GM23338 (cell line): ENCODE measurements around the gene ZNF212. TPM values are rescaled to one million over a fixed set of nuclear protein-coding genes. Genes with fewer than 3 reads are reported as not detected.

ENCODE experiments used
- ATAC-seq: fragments of 200-7000 bp; cut with Tn5 transposase; 3 replicates; pipeline ENCODE4 v1.9.1; 2020
- DNase-seq: peaks from one replicate; pipeline ENCODE4 v3.0.0-alpha.2; 2015; ENCODE audit warnings: low spot score
- H2AFZ ChIP-seq: fragments of 200-600 bp; sonication (generic); 2 replicates; pipeline ENCODE4 v1.8.0; 2016; ENCODE audit warnings: antibody characterized with exemption, mild to moderate bottlenecking, moderate library complexity
- H3F3A ChIP-seq: fragments of 200-600 bp; sonication (generic); replicated peaks from 2 replicates; pipeline ENCODE4 v1.8.0; 2017; ENCODE audit warnings: antibody characterized with exemption, mixed run types, low read depth
- H3K27ac ChIP-seq: fragments of 200-600 bp; sonication (generic); 2 replicates; pipeline ENCODE4 v1.6.1; 2016; ENCODE audit warnings: low read depth
- H3K27me3 ChIP-seq: fragments of 200-600 bp; sonication (generic); 2 replicates; pipeline ENCODE4 v1.8.0; 2016; ENCODE audit warnings: mild to moderate bottlenecking, mixed run types, moderate library complexity; ENCODE audit not compliant: insufficient read depth
- H3K36me3 ChIP-seq: fragments of 200-600 bp; sonication (generic); 2 replicates; pipeline ENCODE4 v1.8.0; 2016; ENCODE audit warnings: mild to moderate bottlenecking; ENCODE audit not compliant: insufficient read depth
- H3K4me1 ChIP-seq: fragments of 200-600 bp; sonication (generic); 2 replicates; pipeline ENCODE4 v1.8.0; 2016; ENCODE audit warnings: mild to moderate bottlenecking, moderate library complexity; ENCODE audit not compliant: insufficient read depth
- H3K4me2 ChIP-seq: fragments of 200-600 bp; sonication (generic); 2 replicates; pipeline ENCODE4 v1.7.1; 2017; ENCODE audit warnings: mixed run types
- H3K4me3 ChIP-seq: fragments of 200-600 bp; sonication (generic); 2 replicates; pipeline ENCODE4 v1.6.1; 2016; ENCODE audit warnings: mixed run types
- H3K79me2 ChIP-seq: fragments of 200-600 bp; sonication (generic); replicated peaks from 2 replicates; pipeline ENCODE4 v1.8.0; 2017; ENCODE audit warnings: mild to moderate bottlenecking; ENCODE audit not compliant: insufficient read depth
- H3K9me2 ChIP-seq: fragments of 200-600 bp; sonication (generic); 2 replicates; pipeline ENCODE4 v1.8.0; 2017; ENCODE audit not compliant: insufficient read depth
- H4K20me1 ChIP-seq: fragments of 200-600 bp; sonication (generic); replicated peaks from 2 replicates; pipeline ENCODE4 v1.8.0; 2017; ENCODE audit warnings: mild to moderate bottlenecking; ENCODE audit not compliant: insufficient read depth
- H3K27ac Mint-ChIP-seq: 2 replicates; pipeline ENCODE4 v1.8.0; 2020; ENCODE audit warnings: inconsistent platforms, mild to moderate bottlenecking, moderate library complexity, mixed read lengths
- H3K27me3 Mint-ChIP-seq: 3 replicates; pipeline ENCODE4 v1.8.0; 2022; ENCODE audit warnings: low read depth, mild to moderate bottlenecking, moderate library complexity, mixed read lengths, inconsistent platforms; ENCODE audit not compliant: insufficient read depth, poor library complexity
- H3K36me3 Mint-ChIP-seq: 3 replicates; pipeline ENCODE4 v1.8.0; 2021; ENCODE audit warnings: low read depth, mild to moderate bottlenecking, inconsistent platforms, moderate library complexity, mixed read lengths
- H3K4me1 Mint-ChIP-seq: 3 replicates; pipeline ENCODE4 v1.8.0; 2020; ENCODE audit warnings: mild to moderate bottlenecking, inconsistent platforms, mixed read lengths
- H3K4me3 Mint-ChIP-seq: 3 replicates; pipeline ENCODE4 v1.8.0; 2021; ENCODE audit warnings: moderate library complexity, mild to moderate bottlenecking, inconsistent platforms, mixed read lengths
- H3K9me3 Mint-ChIP-seq: 3 replicates; pipeline ENCODE4 v1.8.0; 2020; ENCODE audit warnings: moderate library complexity, mild to moderate bottlenecking, inconsistent platforms, mixed read lengths
- CREB1 ChIP-seq: fragments of 250-450 bp; sonication (Bioruptor Pico); IDR thresholded peaks from 2 replicates; pipeline ENCODE4 v1.5.0; 2020; ENCODE audit warnings: low read depth, mild to moderate bottlenecking, moderate library complexity
- JUNB ChIP-seq: IDR thresholded peaks from one replicate; pipeline ENCODE4 v1.6.1; 2016; ENCODE audit warnings: antibody characterized with exemption; ENCODE audit not compliant: unreplicated experiment
- NANOG ChIP-seq: IDR thresholded peaks from 2 replicates; pipeline ENCODE4 v1.6.1; 2016; ENCODE audit warnings: antibody characterized with exemption, borderline replicate concordance
- STAT1 ChIP-seq: IDR thresholded peaks from one replicate; pipeline ENCODE4 v1.6.1; 2016; ENCODE audit warnings: antibody characterized with exemption; ENCODE audit not compliant: unreplicated experiment
- ZNF331 ChIP-seq: fragments of 250-450 bp; sonication (Bioruptor Pico); IDR thresholded peaks from 2 replicates; pipeline ENCODE4 v1.5.0; 2020; ENCODE audit warnings: low read depth, mild to moderate bottlenecking, moderate library complexity
- polyA plus RNA-seq: library from polyadenylated mRNA; unstranded; fragments of >200 nt; fragmentation: Nextera tagmentation; extraction: Ambion mirVana; gene quantifications from 2 replicates; pipeline ENCODE4 v1.2.1, GENCODE V29; 2016
- total RNA-seq: library from RNA; depleted of rRNA; stranded (reverse); fragments of >200 nt; shearing (Covaris generic); gene quantifications from 2 replicates; pipeline ENCODE4 v1.2.3, GENCODE V29; 2014
- TF ChIP-seq, protein P1 (sequence below), 2 experiments: fragments of 200-600 bp in 1 of 2; sonication (generic) in 1 of 2; conservative IDR thresholded peaks; 2 replicates each; pipeline versions ENCODE4 v1.5.1 to v1.6.1; 2016 to 2017; ENCODE audit warnings: antibody characterized with exemption in 2 of 2, low read depth in 2 of 2, mild to moderate bottlenecking in 2 of 2, moderate library complexity in 1 of 2
- TF ChIP-seq, protein P2 (sequence below): IDR thresholded peaks from one replicate; pipeline ENCODE4 v1.6.1; 2018; ENCODE audit warnings: antibody characterized with exemption; ENCODE audit not compliant: unreplicated experiment
- TF ChIP-seq, protein P3 (sequence below): IDR thresholded peaks from 2 replicates; pipeline ENCODE4 v1.6.1; 2016; ENCODE audit warnings: antibody characterized with exemption

Gene ZNF212
- total and polyA plus RNA-seq, 2 experiments from 2014 or later = 10.8 to 18.9 TPM

DNA sequence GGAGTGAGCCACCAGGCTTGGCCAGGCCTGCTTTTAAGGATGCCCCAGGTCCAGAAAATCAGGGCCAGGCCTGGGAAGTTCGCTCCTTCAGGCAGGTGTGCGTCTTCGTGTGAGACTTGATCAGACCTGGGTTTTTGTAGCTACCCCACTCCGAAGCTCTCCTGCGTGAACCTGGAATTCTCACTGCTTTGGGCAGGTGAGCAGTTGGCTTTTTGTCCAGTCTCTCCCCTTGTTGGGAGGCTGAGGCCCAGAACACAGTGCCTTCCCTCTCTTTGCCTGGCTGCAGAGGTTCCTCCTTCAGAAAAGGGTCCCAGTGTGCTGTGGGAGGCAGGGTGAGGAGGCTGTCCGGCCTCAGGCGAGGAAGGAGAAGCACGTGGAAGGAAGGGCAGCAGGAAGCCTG is 49.8 kb downstream of the ZNF212 start:
- peaks cover 4% of the 10 kb centered on the region; the same call in 1 of the 2 replicates for H3K27me3 ChIP-seq
- no peak overlapping the region for H3K27ac ChIP-seq
- 0 out of 2 replicates have a peak, but pooled peaks cover 4% of the 10 kb centered on the region for H3F3A ChIP-seq
- peaks cover 27% of the 10 kb centered on the region for H3K4me1 Mint-ChIP-seq
- TF ChIP-seq ZNF331 = no peak
- TF ChIP-seq, protein P1, sequence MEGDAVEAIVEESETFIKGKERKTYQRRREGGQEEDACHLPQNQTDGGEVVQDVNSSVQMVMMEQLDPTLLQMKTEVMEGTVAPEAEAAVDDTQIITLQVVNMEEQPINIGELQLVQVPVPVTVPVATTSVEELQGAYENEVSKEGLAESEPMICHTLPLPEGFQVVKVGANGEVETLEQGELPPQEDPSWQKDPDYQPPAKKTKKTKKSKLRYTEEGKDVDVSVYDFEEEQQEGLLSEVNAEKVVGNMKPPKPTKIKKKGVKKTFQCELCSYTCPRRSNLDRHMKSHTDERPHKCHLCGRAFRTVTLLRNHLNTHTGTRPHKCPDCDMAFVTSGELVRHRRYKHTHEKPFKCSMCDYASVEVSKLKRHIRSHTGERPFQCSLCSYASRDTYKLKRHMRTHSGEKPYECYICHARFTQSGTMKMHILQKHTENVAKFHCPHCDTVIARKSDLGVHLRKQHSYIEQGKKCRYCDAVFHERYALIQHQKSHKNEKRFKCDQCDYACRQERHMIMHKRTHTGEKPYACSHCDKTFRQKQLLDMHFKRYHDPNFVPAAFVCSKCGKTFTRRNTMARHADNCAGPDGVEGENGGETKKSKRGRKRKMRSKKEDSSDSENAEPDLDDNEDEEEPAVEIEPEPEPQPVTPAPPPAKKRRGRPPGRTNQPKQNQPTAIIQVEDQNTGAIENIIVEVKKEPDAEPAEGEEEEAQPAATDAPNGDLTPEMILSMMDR (conservative IDR thresholded peaks at IDR 0.05; ENCODE audit: low read depth in 2 of 2) = no peak
- H3K27me3 Mint-ChIP-seq = peaks cover 15% of the 10 kb centered on the region
- no peak overlapping the region for H3K27ac Mint-ChIP-seq
- no peaks in the 10 kb centered on the region for H3K9me2 ChIP-seq
- no peak for ATAC-seq
- H3K36me3 ChIP-seq = no peaks in the 10 kb centered on the region
- H2AFZ ChIP-seq = no peak overlapping the region
- H3K9me3 Mint-ChIP-seq = no peaks in the 10 kb centered on the region
- no peak overlapping the region for H3K4me3 Mint-ChIP-seq
- H3K79me2 ChIP-seq = no peaks in the 10 kb centered on the region
- no peaks in the 10 kb centered on the region for H4K20me1 ChIP-seq
- no peak overlapping the region for H3K4me2 ChIP-seq
- no peak overlapping the region for H3K4me3 ChIP-seq
- no peak for DNase-seq
- H3K36me3 Mint-ChIP-seq = peaks cover 2% of the 10 kb centered on the region; the same call in 2 of the 3 replicates
- H3K4me1 ChIP-seq = peaks cover 3% of the 10 kb centered on the region

DNA sequence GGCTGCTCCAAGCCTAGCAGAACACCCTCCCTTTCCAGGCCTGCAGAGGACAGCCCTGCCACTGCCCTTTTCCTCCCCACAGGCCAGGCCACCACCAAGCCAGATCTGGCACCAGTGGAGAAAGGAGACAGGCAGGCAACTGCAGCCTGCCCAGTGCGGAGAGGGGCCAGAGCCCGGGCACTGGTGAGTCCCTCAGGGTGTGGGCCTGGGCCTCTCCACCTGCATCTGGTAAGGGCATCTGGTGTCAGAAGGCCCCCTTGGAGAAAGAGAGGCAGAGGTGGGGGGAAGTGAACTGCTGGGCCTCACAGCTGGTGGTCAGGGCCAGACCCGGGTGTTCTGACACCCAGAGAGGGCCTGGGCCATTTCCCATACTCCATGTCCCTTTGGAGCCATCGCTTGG is 50.4 kb downstream of the ZNF212 start:
- H3K27ac ChIP-seq = no peak overlapping the region
- H3K4me3 Mint-ChIP-seq = no peak overlapping the region
- no peaks in the 10 kb centered on the region for H3K9me2 ChIP-seq
- no peak overlapping the region for H3K27ac Mint-ChIP-seq
- H3K79me2 ChIP-seq = no peaks in the 10 kb centered on the region
- peaks cover 21% of the 10 kb centered on the region for H3K4me1 Mint-ChIP-seq
- no peaks in the 10 kb centered on the region for H3F3A ChIP-seq
- H2AFZ ChIP-seq = no peak overlapping the region
- no peaks in the 10 kb centered on the region for H3K4me1 ChIP-seq
- no peak overlapping the region for H3K4me3 ChIP-seq
- no peaks in the 10 kb centered on the region for H3K36me3 ChIP-seq
- H3K27me3 ChIP-seq = no peaks in the 10 kb centered on the region
- H3K36me3 Mint-ChIP-seq = peaks cover 2% of the 10 kb centered on the region; the same call in 2 of the 3 replicates
- ATAC-seq (no peak), DNase-seq (no peak)
- peaks cover 16% of the 10 kb centered on the region for H3K27me3 Mint-ChIP-seq
- no peaks in the 10 kb centered on the region for H4K20me1 ChIP-seq
- no peak overlapping the region for H3K4me2 ChIP-seq
- H3K9me3 Mint-ChIP-seq = no peaks in the 10 kb centered on the region
- TF ChIP-seq STAT1 = no peak
- TF ChIP-seq, protein P2, sequence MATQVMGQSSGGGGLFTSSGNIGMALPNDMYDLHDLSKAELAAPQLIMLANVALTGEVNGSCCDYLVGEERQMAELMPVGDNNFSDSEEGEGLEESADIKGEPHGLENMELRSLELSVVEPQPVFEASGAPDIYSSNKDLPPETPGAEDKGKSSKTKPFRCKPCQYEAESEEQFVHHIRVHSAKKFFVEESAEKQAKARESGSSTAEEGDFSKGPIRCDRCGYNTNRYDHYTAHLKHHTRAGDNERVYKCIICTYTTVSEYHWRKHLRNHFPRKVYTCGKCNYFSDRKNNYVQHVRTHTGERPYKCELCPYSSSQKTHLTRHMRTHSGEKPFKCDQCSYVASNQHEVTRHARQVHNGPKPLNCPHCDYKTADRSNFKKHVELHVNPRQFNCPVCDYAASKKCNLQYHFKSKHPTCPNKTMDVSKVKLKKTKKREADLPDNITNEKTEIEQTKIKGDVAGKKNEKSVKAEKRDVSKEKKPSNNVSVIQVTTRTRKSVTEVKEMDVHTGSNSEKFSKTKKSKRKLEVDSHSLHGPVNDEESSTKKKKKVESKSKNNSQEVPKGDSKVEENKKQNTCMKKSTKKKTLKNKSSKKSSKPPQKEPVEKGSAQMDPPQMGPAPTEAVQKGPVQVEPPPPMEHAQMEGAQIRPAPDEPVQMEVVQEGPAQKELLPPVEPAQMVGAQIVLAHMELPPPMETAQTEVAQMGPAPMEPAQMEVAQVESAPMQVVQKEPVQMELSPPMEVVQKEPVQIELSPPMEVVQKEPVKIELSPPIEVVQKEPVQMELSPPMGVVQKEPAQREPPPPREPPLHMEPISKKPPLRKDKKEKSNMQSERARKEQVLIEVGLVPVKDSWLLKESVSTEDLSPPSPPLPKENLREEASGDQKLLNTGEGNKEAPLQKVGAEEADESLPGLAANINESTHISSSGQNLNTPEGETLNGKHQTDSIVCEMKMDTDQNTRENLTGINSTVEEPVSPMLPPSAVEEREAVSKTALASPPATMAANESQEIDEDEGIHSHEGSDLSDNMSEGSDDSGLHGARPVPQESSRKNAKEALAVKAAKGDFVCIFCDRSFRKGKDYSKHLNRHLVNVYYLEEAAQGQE = no peak
- no peak for TF ChIP-seq CREB1 (CRISPR knock-in tag)
- TF ChIP-seq, protein P1 (conservative IDR thresholded peaks at IDR 0.05; ENCODE audit: low read depth in 2 of 2) = no peak
- TF ChIP-seq JUNB = no peak
- no peak for TF ChIP-seq NANOG
- TF ChIP-seq, protein P3, sequence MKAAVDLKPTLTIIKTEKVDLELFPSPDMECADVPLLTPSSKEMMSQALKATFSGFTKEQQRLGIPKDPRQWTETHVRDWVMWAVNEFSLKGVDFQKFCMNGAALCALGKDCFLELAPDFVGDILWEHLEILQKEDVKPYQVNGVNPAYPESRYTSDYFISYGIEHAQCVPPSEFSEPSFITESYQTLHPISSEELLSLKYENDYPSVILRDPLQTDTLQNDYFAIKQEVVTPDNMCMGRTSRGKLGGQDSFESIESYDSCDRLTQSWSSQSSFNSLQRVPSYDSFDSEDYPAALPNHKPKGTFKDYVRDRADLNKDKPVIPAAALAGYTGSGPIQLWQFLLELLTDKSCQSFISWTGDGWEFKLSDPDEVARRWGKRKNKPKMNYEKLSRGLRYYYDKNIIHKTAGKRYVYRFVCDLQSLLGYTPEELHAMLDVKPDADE = no peak
- TF ChIP-seq ZNF331 = no peak
